Endometrial microvascular endothelial cells (primary cell): ENCODE measurements around the gene LASP1. TPM values are rescaled to one million over a fixed set of nuclear protein-coding genes. Genes with fewer than 3 reads are reported as not detected.
"Not testable (repeated sequence)": the region's sequence is repeated elsewhere in the genome, so short reads cannot be mapped to it uniquely, and the experiment has no call there.

Source experiments
- in situ Hi-C: cut with HindIII; loops from 2 replicates; pipeline ENCODE4 v1.10.0; 2017; ENCODE audit warnings: low sequenced_read_pairs, low pct_unique_long_range_greater_than_20kb; ENCODE audit errors: inconsistent ontology term
- total RNA-seq: library from RNA; depleted of rRNA; stranded (reverse); fragments of >200 nt; gene quantifications from one replicate; pipeline ENCODE4 v1.2.3, GENCODE V29; 2015; ENCODE audit errors: inconsistent ontology term

LASP1 gene
- total RNA-seq, 1 donor from 2014 or later = 292 TPM

GRCh38 chr17:38899421-38899820 is 29.6 kb downstream of the LASP1 start:
- in situ Hi-C loops = no loop called here

GRCh38 chr17:38900978-38901656 is 31.3 kb downstream of the LASP1 start:
- in situ Hi-C loops = no loop called here

GRCh38 chr17:38903404-38903803 is 33.5 kb downstream of the LASP1 start:
- in situ Hi-C loops = no loop called here

- in situ Hi-C loops = no loop called here
These were observed 35.0 kb downstream of the LASP1 start for GRCh38 chr17:38904892-38905291.

GRCh38 chr17:38905375-38905774 is 35.5 kb downstream of the LASP1 start:
- in situ Hi-C loops = no loop called here

- in situ Hi-C loops = no loop called here
These were observed 36.8 kb downstream of the LASP1 start for GRCh38 chr17:38906460-38907228.

- in situ Hi-C loops = no loop called here
These were observed 38.2 kb downstream of the LASP1 start for GRCh38 chr17:38907930-38908675.

- in situ Hi-C loops = no loop called here
These were observed 38.9 kb downstream of the LASP1 start for GRCh38 chr17:38908676-38909181.

- in situ Hi-C loops = no loop called here
These were observed 40.5 kb downstream of the LASP1 start for GRCh38 chr17:38910325-38910724.

- in situ Hi-C loops = no loop called here
These were observed 41.3 kb downstream of the LASP1 start for GRCh38 chr17:38911081-38911730.

GRCh38 chr17:38911731-38912081 is 41.8 kb downstream of the LASP1 start:
- in situ Hi-C loops = not testable (repeated sequence)

- in situ Hi-C loops = no loop called here
These were observed 42.5 kb downstream of the LASP1 start for GRCh38 chr17:38912221-38912813.

GRCh38 chr17:38914741-38915638 is 45.1 kb downstream of the LASP1 start:
- in situ Hi-C loops = no loop called here

GRCh38 chr17:38915639-38915995 is 45.8 kb downstream of the LASP1 start:
- in situ Hi-C loops = no loop called here

GRCh38 chr17:38916771-38917170 is 46.9 kb downstream of the LASP1 start:
- in situ Hi-C loops = no loop called here

- in situ Hi-C loops = no loop called here
These were observed 47.4 kb downstream of the LASP1 start for GRCh38 chr17:38917259-38917658.

GRCh38 chr17:38918129-38918913 is 48.5 kb downstream of the LASP1 start:
- in situ Hi-C loops = no loop called here
